ENCODE measurements around the gene TRAPPC10.

Gene TRAPPC10

GRCh38 chr21:43997766-43998742 lies 14.1 kb upstream of the TRAPPC10 start:
- no peak for TF ChIP-seq Cebpa-rat (IDR thresholded peaks at IDR 0.05)
- Histone ChIP-seq H3K4me2 (no peak overlapping the region), H3K27ac (no peak overlapping the region), H3K9ac (no peak overlapping the region), H4K20me1 (no peaks in the 10 kb centered on the region), H3K36me3 (no peaks in the 10 kb centered on the region), H3K4me3 (no peak overlapping the region), H3K4me1 (peaks cover 6% of the 10 kb centered on the region), H3K9me3 (peaks cover 9% of the 10 kb centered on the region; the same call in 1 of the 2 replicates), H3K27me3 (no peaks in the 10 kb centered on the region)

GRCh38 chr21:44000360-44000759 lies 11.7 kb upstream of the TRAPPC10 start:
- H3K9me3 ChIP-seq = peaks cover 9% of the 10 kb centered on the region; the same call in 1 of the 2 replicates
- no peaks in the 10 kb centered on the region for H3K36me3 ChIP-seq
- peak overlapping the region; percentile 8; the same call in 1 of the 2 replicates for H3K4me2 ChIP-seq
- TF ChIP-seq Cebpa-rat (IDR thresholded peaks at IDR 0.05) = no peak
- H4K20me1 ChIP-seq = no peaks in the 10 kb centered on the region
- H3K4me3 ChIP-seq = no peak overlapping the region
- H3K9ac ChIP-seq = no peak overlapping the region
- H3K4me1 ChIP-seq = peaks cover 6% of the 10 kb centered on the region
- no peak overlapping the region for H3K27ac ChIP-seq
- H3K27me3 ChIP-seq = no peaks in the 10 kb centered on the region

GRCh38 chr21:44002511-44002910 lies 9.6 kb upstream of the TRAPPC10 start:
- Histone ChIP-seq H3K4me2 (no peak overlapping the region), H3K27me3 (no peaks in the 10 kb centered on the region), H3K36me3 (no peaks in the 10 kb centered on the region), H3K9ac (no peak overlapping the region), H3K27ac (no peak overlapping the region), H3K4me1 (peaks cover 6% of the 10 kb centered on the region), H4K20me1 (no peaks in the 10 kb centered on the region), H3K4me3 (no peak overlapping the region), H3K9me3 (peaks cover 8% of the 10 kb centered on the region; the same call in 1 of the 2 replicates)
- no peak for TF ChIP-seq Cebpa-rat (IDR thresholded peaks at IDR 0.05)

- Histone ChIP-seq H3K27ac (no peak overlapping the region), H3K4me2 (no peak overlapping the region), H3K4me1 (peaks cover 6% of the 10 kb centered on the region), H3K36me3 (no peaks in the 10 kb centered on the region), H4K20me1 (no peaks in the 10 kb centered on the region), H3K9ac (no peak overlapping the region), H3K9me3 (no peaks in the 10 kb centered on the region), H3K27me3 (no peaks in the 10 kb centered on the region), H3K4me3 (no peak overlapping the region)
- no peak for TF ChIP-seq Cebpa-rat (IDR thresholded peaks at IDR 0.05)
Measured at GRCh38 chr21:44003307-44003966, 8.7 kb upstream of the TRAPPC10 start.

- no peak for TF ChIP-seq Cebpa-rat (IDR thresholded peaks at IDR 0.05)
- Histone ChIP-seq H3K9me3 (no peaks in the 10 kb centered on the region), H3K27me3 (no peaks in the 10 kb centered on the region), H3K27ac (no peak overlapping the region), H3K4me3 (no peak overlapping the region), H3K9ac (no peak overlapping the region), H3K4me1 (peaks cover 6% of the 10 kb centered on the region), H3K36me3 (no peaks in the 10 kb centered on the region), H3K4me2 (no peak overlapping the region), H4K20me1 (no peaks in the 10 kb centered on the region)
Measured at GRCh38 chr21:44005071-44005470, 7.0 kb upstream of the TRAPPC10 start.

GRCh38 chr21:44005593-44005992 lies 6.5 kb upstream of the TRAPPC10 start:
- TF ChIP-seq Cebpa-rat (IDR thresholded peaks at IDR 0.05) = no peak
- Histone ChIP-seq H4K20me1 (no peaks in the 10 kb centered on the region), H3K4me3 (no peak overlapping the region), H3K36me3 (no peaks in the 10 kb centered on the region), H3K27ac (no peak overlapping the region), H3K4me1 (peaks cover 4% of the 10 kb centered on the region), H3K9ac (no peak overlapping the region), H3K9me3 (no peaks in the 10 kb centered on the region), H3K4me2 (no peak overlapping the region), H3K27me3 (no peaks in the 10 kb centered on the region)

- H3K9ac ChIP-seq = no peak overlapping the region
- peaks cover 9% of the 10 kb centered on the region for H3K4me1 ChIP-seq
- H3K27me3 ChIP-seq = no peaks in the 10 kb centered on the region
- no peak for TF ChIP-seq Cebpa-rat (IDR thresholded peaks at IDR 0.05)
- H3K27ac ChIP-seq = no peak overlapping the region
- H4K20me1 ChIP-seq = no peaks in the 10 kb centered on the region
- no peaks in the 10 kb centered on the region for H3K36me3 ChIP-seq
- no peak overlapping the region for H3K4me3 ChIP-seq
- H3K4me2 ChIP-seq = no peak overlapping the region
- H3K9me3 ChIP-seq = no peaks in the 10 kb centered on the region
Measured at GRCh38 chr21:44006017-44006619, 6.0 kb upstream of the TRAPPC10 start.

GRCh38 chr21:44006656-44007055 lies 5.5 kb upstream of the TRAPPC10 start:
- H3K36me3 ChIP-seq = no peaks in the 10 kb centered on the region
- no peak overlapping the region for H3K27ac ChIP-seq
- no peaks in the 10 kb centered on the region for H3K9me3 ChIP-seq
- no peaks in the 10 kb centered on the region for H4K20me1 ChIP-seq
- H3K4me2 ChIP-seq = no peak overlapping the region
- no peaks in the 10 kb centered on the region for H3K27me3 ChIP-seq
- H3K9ac ChIP-seq = no peak overlapping the region
- no peak overlapping the region for H3K4me3 ChIP-seq
- H3K4me1 ChIP-seq = peaks cover 12% of the 10 kb centered on the region
- no peak for TF ChIP-seq Cebpa-rat (IDR thresholded peaks at IDR 0.05)

GRCh38 chr21:44010429-44010828 lies 1.7 kb upstream of the TRAPPC10 start:
- Histone ChIP-seq H3K4me3 (no peak overlapping the region), H3K9me3 (no peaks in the 10 kb centered on the region), H4K20me1 (peaks cover 32% of the 10 kb centered on the region), H3K27me3 (no peaks in the 10 kb centered on the region), H3K4me2 (peak overlapping the region; percentile 73; the same call in 1 of the 2 replicates), H3K9ac (no peak overlapping the region), H3K36me3 (no peaks in the 10 kb centered on the region), H3K27ac (no peak overlapping the region), H3K4me1 (peaks cover 34% of the 10 kb centered on the region)
- TF ChIP-seq Cebpa-rat (IDR thresholded peaks at IDR 0.05) = no peak
